Measurements from ENCODE around the gene XPNPEP1.
"Not testable (repeated sequence)": the region's sequence is repeated elsewhere in the genome, so short reads cannot be mapped to it uniquely, and the experiment has no call there.

XPNPEP1 gene

DNA sequence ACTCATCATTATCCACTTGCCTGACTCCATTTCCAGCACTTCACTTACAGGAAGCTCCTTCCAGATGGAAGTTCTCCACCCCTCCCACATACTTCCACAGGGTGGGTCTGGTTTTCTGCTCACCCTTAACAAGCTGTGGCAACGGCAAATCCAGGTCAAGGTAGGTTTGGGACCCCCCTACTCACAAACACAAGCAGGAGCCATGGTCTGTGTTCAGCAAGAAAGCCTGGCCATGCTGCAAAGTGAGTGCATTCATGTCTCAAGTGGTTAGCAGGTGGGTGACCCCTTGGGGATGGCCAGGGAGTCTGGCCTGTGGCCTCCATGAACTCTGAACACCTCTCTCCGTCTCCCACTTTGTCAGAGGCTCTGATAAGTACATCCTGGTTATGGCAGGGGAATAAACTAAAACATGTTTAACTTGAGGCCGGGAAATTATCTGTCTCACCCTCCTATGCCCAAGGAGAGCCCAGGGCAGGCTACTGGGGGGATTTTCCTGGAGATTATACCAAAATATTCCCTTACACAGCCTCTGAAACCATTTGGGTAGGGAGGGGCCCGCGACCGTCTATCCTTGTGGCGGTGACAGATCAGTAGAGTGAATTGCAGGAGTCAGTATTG is 844 bp downstream of the XPNPEP1 start:
- DNase-seq = no peak

DNA sequence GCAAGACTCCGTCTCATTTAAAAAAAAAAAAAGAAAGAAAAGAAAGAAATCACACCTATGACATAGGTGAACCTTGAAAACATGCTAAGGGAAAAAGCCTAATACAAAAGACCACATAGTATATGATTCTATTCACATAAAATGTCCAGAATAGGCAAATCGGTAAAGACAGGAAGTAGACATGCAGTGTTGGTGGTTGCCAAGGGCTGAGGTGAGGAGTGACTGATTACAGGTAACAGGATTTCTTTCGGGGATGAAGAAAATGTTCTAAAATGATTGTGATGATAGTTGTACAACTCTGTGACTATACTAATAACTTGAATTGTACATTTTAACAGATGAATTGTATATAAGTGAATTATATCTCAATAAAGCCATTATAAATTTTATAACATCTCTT is 3.3 kb downstream of the XPNPEP1 start:
- DNase-seq = no peak

DNA sequence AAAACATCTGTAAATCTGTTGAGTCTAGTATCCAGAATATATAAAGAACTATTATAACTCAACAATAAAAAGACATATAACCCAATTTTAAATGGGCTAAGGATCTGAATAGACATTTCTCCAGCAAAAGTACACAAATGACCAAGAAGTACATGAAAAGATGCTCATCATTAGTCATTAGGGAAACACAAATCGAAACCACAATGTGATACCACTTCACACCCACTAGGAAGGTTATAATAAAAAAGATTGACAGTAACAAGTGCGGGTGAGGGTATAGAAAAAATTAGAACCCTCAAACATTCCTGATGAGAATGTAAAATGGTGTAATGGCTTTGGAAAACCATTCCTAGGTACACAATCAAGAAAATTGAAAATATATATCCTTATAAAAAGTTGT is 4.1 kb downstream of the XPNPEP1 start:
- no peak for DNase-seq

DNA sequence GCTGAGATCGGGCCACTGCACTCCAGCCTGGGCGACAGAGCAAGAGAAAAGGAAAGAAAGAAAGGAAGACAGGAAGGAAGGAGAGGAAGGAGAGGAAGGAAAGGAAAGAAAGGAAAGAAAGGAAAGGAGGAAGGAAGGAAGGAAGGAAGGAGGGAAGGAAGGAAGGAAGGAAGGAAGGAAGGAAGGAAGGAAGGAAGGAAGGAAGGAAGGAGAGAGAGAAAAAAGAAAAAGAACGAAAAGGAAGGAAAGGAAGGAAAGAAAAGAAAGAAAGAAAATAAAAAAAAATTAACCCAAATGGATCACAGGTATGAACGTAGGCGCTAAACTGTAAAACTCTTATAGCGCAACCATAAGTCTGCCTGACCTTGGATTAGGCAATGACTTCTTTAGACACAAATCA is 4.6 kb downstream of the XPNPEP1 start:
- DNase-seq = not testable (repeated sequence)

DNA sequence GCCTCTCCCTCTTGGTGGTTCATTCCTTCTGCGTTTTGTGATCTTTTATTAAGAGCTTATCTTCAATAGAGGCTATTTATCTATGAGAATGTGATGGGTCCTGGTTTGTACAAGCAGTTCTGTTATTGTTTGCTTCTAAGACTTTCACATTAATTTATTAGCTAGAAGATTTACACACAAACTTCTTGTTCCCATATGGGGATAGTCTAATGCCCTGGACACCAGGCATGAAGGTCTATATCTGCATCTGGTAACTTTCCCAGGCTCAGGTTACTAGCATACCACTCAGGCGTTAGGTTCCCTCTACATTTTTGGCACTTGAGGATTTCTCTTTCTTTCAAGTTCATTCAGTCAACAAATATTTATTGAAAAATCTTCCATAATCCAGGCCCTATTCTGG is 7.7 kb downstream of the XPNPEP1 start:
- DNase-seq = no peak

DNA sequence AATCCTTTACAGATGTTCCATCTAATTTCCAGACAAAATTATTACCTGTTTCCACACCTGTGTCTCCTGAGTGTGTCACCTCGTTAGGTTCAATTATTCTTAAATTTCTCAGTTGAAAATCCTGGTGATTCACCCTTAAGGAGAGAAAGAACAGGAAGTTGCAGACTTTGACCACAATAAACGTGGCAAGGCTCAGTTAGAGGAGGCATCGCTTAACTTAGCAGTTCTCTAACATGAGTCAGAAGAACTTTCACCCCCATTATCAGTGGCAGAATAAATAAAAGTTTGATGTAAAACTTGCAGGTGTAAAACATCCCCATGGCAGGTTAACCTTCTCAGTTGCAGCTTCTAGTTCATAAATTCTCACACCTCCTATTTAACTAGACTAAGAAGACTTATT is 8.3 kb downstream of the XPNPEP1 start:
- DNase-seq = no peak

DNA sequence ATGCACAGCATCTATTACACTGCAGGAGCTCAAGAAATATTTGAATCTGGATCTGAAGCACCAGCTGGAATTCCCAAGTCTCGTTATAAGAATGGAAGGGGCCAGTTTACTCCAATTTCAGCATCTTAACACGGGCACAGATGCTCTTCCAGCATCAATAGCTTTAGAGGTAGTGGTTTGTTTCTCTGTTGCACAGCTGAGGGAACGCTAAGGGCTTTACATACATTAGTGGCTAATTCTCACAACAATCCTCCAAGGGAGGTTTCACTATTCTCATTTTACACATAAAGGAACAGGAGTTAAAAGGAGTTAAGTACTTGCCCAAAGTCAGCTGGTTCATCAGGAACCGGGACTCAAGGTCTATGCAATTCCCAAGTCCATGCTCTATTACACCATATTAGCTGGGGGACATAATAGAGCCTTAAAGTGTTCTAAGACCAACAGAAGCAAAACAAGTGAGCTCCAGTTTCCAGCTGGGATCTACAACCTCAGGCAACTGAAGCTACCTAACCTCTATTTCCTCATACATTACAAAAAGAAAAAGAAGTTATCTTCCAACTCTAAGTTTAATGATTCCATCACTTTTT is 9.9 kb downstream of the XPNPEP1 start:
- DNase-seq = peak; percentile 75

DNA sequence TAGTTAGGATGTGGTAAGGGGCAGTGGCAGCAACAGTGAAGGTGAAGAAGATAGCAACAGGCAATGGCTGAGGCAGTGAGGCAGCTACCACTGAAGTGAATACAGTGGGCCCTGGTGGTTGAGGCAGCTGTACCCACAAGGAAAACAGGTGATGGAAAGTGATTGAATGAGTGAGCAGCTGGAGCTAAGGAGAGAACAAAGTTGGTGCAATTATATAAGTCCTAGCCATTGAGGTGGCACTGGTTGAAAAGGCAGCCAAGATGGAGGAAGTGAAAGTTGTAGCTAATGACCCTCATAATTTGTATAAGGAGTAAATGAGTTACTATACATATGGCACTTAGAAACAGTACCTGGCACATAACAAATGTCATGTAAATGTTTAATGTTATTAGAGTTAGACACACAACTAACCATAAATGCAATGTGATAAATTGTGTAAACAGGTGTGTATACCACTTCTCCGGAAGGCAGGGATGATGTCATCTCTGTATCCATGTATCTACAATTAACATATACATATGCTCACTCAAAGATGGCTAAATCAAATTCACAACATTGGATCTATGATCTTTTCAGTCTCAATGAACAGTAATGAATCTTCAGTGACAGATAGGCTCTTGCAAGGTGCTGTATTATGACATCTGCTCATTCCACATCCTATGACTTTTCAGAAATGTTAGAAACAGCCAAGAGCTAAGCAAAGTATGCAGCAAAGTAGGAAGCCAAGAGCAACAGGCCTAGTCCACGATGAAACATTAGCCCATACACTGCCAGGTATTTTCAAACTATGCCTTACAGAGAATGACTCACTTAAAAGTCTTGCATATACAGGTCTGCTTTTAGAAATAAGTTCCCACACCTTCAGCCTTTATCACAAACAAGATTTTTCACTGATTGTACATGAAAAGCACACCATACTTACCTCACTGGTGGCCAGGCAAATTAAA is 10.7 kb downstream of the XPNPEP1 start:
- no peak for DNase-seq

DNA sequence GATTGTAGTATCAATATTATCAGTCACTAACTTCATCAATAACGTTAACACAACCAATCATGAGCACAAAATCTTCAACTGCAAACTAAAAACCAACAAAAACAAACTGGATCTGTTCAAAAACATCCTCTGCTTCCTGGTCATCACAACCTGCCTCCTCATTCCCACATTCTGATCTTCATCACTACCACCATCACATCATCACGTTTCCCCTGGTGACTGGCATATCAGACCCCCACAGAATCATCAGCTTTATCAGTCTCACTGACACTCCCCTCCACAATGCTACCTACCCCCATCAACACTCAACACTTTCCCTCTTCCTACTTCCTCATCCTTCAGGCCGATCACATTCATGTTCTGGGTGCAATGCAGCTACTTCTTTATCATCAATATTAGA is 11.4 kb downstream of the XPNPEP1 start:
- DNase-seq = no peak

DNA sequence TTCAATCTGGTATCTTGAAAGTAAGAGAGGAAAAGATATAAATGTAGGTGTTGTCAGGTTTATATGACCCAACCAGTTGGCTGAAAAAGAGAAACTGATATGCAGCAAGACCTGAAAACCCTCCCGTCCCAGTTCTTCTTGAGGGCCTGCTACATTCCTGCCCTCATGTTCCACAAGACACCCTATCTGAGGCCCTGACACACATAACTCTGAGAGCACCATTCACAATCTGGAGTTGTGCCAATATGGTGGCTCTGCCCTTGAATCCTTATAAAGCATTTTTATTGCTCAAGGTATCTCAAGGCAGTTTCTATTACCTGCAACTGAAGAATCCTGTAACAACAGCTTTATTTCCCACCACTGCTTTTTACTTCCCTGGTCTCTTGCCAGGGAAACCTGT is 17.0 kb downstream of the XPNPEP1 start:
- no peak for DNase-seq

DNA sequence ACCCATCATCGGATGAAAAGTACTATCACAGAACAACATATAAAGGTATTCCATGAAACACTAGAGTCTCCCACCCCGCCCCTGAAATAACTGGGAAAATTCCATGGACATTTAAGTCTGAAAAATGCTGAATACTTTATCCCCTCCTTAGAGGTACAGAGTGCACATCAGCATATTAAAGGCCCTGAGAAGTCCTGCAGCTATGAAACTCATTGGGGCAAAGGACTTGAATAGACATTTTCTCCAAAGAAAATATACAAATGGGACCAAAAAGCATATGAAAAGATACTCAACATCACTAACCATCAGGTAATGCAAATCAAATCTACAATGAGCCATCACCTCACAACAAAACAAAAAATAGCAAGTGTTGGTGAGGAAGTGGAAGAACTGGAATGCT is 18.9 kb downstream of the XPNPEP1 start:
- no peak for DNase-seq

DNA sequence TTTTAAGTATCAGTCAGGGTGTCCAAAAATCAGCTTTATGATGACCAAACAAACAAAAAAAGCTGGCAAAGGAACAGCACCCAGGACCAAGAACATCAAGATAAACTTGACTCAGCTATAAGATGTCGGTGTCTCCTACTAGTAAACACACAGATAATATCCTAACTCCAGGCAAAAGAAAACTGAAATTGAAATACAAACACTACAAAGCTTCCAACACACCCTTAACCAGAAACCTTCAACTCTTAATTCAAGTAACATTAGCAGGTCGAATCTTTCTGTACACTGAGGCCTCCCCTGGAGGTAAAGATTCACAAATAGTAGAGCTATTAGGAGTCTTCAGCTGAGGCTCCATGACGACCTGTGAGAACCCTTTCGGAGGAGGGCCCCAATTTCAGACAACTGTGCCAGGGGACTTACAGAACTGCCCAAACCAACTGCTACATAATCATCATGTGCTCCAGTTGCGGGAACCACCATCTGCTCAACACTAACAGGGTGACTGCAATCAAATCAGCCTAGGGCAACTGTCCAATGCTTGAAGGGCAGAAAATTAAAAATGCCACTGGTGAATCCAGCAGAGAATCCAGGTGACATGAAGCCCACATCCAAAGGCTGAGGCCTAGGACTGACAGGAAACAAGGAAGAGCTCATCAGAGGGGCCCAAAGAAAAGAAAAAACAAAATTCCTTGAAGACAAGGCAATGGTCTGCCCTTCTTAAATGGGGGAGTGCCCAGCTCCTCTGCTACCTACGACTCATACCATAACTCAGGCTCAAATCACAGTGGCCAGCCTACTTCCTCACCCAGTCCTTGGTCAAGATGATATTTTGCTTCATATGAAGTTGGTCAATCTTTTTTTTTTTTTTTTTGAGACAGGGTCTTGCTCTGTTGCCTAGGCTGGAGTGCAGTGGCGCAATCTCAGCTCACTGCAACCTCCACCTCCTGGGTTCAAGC is 20.0 kb downstream of the XPNPEP1 start:
- DNase-seq = no peak

DNA sequence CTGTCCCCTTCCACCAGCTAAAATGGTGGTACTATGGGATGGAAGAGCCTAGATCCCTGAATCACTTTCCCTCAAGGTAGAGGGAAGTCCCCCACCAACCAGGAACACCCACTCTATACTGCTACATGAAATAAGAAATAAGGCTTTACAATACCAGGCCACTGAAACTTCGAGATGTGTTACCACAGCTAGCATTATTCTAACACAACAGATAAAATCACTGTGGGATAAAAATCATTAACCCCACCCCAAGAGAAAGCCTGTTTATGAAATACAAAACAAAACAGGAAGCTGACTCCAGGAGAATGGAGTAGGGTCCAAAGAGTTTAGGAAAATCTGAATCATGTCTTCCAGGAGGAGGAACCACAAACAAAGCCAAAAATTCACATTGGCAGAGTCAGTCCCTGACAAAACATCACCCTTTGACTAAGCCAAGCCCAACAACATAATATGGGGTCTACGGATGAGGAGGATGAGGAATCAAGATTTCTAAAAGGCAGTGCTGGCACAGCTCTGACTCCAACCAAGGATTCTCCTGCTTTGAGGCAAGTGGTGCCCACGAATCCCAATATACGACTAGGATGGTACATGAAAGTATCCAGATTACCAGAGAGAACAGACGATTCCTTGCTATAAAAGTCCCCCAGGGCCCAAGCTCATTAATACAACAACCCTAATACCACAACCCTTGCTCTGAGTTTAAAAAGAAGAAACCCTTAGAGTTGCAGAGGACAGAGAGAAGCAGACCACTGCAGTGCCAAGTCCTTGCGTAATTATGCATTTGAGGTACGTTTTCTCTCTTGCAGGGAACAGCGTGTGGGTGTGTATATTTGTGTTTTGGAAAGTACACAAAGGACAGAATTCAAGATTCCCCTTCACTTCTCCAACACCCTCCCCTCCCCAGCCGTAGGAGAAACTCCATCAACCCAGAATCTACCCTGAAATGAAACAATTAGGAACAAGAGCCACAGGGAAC is 23.7 kb downstream of the XPNPEP1 start:
- no peak for DNase-seq

DNA sequence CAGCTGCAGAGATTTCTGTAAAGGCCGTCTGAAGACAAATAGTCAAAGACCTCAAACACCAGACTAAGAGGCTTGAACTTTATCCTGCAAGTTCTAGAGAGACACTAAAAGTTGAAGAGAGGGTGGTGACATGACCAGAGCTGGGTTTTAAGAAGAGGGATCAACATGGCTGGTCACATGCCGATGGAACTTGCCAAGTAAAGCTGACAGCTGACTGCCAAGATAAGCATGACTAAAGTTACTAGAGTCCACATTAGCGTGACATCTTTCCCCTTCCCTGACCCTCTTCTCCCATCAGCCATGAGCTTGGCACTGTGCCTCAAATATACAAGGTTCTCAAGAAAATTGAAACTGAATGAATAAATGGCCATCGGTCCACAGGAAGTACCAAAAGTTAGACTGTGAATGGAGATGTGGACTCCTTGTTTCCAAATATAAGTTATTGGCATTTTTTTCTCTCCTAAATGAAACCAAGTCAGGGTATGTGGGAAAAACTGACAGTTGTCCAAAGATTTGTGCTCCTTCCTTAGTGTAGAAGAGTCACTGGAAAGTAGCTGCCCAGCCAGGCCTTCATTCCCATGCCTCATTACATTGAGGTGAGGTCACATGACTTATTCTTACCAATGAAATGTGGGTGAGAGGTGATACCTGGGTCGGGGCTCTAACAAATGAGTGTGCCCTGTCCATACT is 24.5 kb downstream of the XPNPEP1 start:
- no peak for DNase-seq

DNA sequence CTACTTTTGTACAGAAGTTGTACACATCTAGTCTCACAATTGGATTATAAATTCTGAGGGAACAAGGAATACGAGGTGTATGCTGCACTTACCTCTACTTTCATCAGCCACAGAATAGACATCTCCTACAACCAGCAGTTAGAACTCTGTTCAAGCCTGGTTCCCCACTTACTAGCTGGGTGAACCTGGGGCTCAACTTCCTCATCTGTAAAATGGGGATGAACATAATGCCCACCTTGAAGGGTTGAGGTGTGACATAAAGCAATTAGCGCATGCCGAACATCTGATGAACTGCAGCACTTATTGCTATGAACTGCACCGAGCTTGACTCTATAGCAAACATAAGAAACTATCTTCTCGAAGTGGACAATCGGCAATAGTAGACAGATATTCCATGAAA is 25.3 kb downstream of the XPNPEP1 start:
- no peak for DNase-seq

DNA sequence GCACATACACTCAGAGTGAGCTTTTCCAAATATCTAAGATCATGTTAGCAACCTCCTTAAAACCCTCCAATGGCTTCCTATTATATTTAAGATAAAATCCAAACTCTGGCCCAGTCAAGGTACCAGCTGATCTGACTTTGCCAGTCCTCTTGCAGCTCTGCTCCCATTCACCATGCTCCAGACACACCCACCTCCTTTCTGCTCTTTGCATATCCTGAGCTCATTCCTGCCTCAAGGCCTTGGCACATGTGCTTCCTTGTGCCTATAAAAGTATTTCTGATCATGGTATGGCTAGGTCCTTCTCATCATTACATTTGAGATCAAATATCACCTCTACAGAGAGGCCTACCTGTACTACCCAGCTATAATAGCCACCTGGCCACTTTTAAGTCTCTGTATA is 27.5 kb downstream of the XPNPEP1 start:
- no peak for DNase-seq

DNA sequence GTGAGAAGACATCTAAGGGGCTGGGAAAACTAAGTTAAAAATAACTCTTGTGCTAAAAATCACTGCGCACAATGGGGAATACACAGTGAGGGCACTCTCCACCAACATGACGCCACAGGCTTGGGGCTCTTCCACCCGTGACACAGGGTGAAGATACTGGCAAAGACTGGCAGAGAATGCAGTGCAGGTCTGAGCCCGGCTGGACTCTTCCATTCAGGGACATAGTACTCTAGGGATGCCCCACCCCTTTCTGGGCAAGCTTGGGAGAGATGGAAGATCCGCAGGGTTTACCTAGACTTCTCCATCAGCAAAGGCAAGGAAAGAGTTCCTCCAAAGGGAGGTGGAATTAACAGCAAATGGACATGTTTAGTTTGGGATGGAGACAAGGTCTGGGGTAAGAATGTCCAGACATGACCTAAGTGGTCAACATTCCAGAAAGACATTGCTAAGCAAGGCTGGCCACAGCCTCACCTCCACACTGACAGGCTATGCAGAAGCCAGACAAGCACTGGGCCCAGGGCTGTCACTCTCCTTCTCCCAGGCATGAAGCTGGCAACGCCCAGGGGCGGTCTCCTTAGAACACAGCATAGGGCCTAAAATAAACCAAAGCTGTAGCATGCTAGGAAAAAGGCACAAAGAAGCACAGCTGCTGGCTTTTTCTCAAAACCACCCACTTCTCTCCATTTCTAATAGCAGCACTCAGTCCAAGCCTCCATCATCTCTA is 28.1 kb downstream of the XPNPEP1 start:
- no peak for DNase-seq

DNA sequence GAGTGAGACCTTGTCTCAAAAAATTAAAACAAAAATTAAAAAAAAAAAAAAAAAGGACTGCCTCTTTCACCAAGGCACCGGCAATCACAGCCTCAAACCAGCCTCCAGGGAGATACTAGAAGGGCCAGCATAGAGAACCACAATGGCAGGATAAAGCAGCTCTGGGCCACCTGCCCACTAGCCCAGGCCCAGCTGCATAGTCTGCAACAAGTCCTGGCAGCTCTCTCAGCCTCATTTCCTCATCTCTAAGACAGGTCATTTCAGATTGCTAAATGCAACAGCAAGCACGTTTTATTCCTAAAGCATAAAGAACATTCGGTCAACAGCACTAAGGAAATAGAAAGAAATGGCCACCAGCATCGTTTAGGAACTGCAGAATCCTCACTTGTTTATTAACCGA is 28.8 kb downstream of the XPNPEP1 start:
- DNase-seq = no peak

DNA sequence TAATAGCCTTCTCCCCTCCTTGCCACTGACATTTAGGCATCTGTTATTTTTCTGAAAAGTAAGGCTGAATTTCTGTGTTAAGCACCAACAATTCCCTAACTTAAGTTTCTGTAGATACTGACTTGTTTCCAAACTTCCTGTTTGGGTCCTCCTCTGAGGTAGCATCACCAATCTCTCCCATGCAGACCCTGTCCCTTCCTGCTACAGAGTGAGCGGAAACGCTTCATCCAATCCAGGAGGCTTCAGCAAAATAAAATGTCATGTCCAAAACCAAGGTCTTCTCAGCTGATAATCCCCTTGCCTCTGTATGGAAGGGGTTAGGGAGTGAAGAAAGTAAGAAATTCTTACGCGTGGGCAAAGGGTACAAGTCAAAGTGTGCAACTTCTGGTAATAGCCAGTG is 29.9 kb downstream of the XPNPEP1 start:
- no peak for DNase-seq

DNA sequence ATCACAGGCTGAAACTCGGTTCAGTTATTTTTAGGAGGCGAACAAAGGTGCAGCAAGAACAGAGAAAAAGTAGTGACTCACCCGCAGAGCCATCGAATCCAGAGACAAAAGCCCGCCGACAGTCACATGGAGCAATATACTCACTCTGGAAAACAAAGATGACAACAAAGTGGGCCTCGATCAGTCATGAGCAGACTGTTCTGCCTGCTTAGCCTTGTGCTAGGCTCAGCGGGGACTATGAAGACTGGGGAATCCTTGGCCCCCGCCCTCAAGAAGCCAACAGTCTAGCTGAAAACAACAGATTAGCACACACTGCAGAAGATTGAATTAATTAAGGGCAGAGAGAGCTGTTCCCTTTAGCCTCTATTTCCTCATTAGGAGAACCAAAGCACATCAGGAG is 30.4 kb downstream of the XPNPEP1 start:
- no peak for DNase-seq

Measured in NCI-H524 treated with DMSO at 0.1 percent for 48 hours (cell line).